Keratinocyte (primary cell): Measurements from ENCODE around the gene SCTR. TPM values are rescaled to one million over a fixed set of nuclear protein-coding genes. Genes with fewer than 3 reads are reported as not detected.

Source experiments
- DNase-seq: peaks from one replicate; pipeline ENCODE4 v3.0.0-alpha.2; 2011; ENCODE audit warnings: low read depth, missing footprints, low spot score
- FAIRE-seq: peaks from 2 replicates; lab custom pipeline; 2011; peaks lifted over from hg19 to GRCh38; lab: Jason Lieb, UNC
- H2AFZ ChIP-seq: 2 replicates; pipeline ENCODE4 v1.6.0; 2012; ENCODE audit warnings: low read length, control low read depth, inconsistent platforms; ENCODE audit not compliant: control insufficient read depth
- H3K27ac ChIP-seq: 2 replicates; pipeline ENCODE4 v1.5.1; 2011; ENCODE audit warnings: low read length; ENCODE audit not compliant: control insufficient read depth, insufficient read depth
- H3K27me3 ChIP-seq: 3 replicates; pipeline ENCODE4 v1.6.0; 2011; ENCODE audit warnings: low read length; ENCODE audit not compliant: control insufficient read depth, insufficient read depth; ENCODE audit errors: extremely low read depth
- H3K36me3 ChIP-seq, 2 experiments: 2 replicates in 1 of 2; 3 replicates in 1 of 2; pipeline ENCODE4 v1.5.1; 2011; ENCODE audit warnings: low read length in 2 of 2, mild to moderate bottlenecking in 1 of 2; ENCODE audit not compliant: control insufficient read depth in 2 of 2, insufficient read depth in 2 of 2; ENCODE audit errors: extremely low read depth in 1 of 2
- H3K4me1 ChIP-seq: 3 replicates; pipeline ENCODE4 v1.5.1; 2011; ENCODE audit warnings: low read length; ENCODE audit not compliant: control insufficient read depth, insufficient read depth; ENCODE audit errors: extremely low read depth
- H3K4me2 ChIP-seq: 3 replicates; pipeline ENCODE4 v1.6.0; 2011; ENCODE audit warnings: low read depth, low read length; ENCODE audit not compliant: control insufficient read depth, insufficient read depth; ENCODE audit errors: extremely low read depth
- H3K4me3 ChIP-seq, 3 experiments: fragments of 200-600 bp in 1 of 3; sonication (generic) in 1 of 3; 2 replicates in 2 of 3; 3 replicates in 1 of 3; pipeline ENCODE4 v1.5.1; 2011 to 2016; ENCODE audit warnings: low read length in 3 of 3, mild to moderate bottlenecking in 3 of 3, control low read depth in 2 of 3, inconsistent platforms in 1 of 3, low read depth in 1 of 3, mixed read lengths in 1 of 3, mixed run types in 1 of 3, moderate library complexity in 1 of 3; ENCODE audit not compliant: control insufficient read depth in 2 of 3, insufficient read depth in 2 of 3; ENCODE audit errors: extremely low read depth in 1 of 3
- H3K79me2 ChIP-seq: 2 replicates; pipeline ENCODE4 v1.6.0; 2012; ENCODE audit warnings: low read length; ENCODE audit not compliant: control insufficient read depth, insufficient read depth
- H3K9ac ChIP-seq: 3 replicates; pipeline ENCODE4 v1.6.0; 2011; ENCODE audit warnings: low read length; ENCODE audit not compliant: control insufficient read depth, insufficient read depth; ENCODE audit errors: extremely low read depth
- H3K9me1 ChIP-seq: 3 replicates; pipeline ENCODE4 v1.6.0; 2011; ENCODE audit warnings: low read length; ENCODE audit not compliant: control insufficient read depth, insufficient read depth; ENCODE audit errors: extremely low read depth
- H3K9me3 ChIP-seq: 2 replicates; pipeline ENCODE4 v1.5.1; 2012; ENCODE audit warnings: low read depth, low read length; ENCODE audit not compliant: control insufficient read depth
- H4K20me1 ChIP-seq: 3 replicates; pipeline ENCODE4 v1.6.0; 2011; ENCODE audit warnings: low read length; ENCODE audit not compliant: control insufficient read depth, insufficient read depth; ENCODE audit errors: extremely low read depth
- EZH2 ChIP-seq: IDR thresholded peaks from one replicate; pipeline ENCODE4 v1.6.1; 2012; ENCODE audit warnings: inconsistent platforms, mild to moderate bottlenecking, low read length, moderate library complexity
- dilution Hi-C: fragments of 300-500 bp; cut with MboI; formaldehyde crosslinking; loops from one replicate; pipeline ENCODE4 v1.7.0; 2020; ENCODE audit warnings: low sequenced_read_pairs; ENCODE audit not compliant: extremely low pct_ligation_motif_present
- polyA plus RNA-seq, 5 experiments: library from polyadenylated mRNA; depleted of rRNA in 3 of 5; stranded (reverse) in 3 of 5; stranded (forward) in 1 of 5; unstranded in 1 of 5; fragments of >200 nt; gene quantifications; 1 replicate in 1 of 5; 2 replicates in 3 of 5; 3 replicates in 1 of 5; pipeline versions ENCODE4 v1.2.1 to v1.2.3, GENCODE V29; 2011 to 2012; ENCODE audit warnings: missing spikeins in 2 of 5, low read depth in 1 of 5, low replicate concordance in 1 of 5
- TF ChIP-seq, protein P1 (sequence below), 3 experiments: IDR thresholded peaks in 1 of 3; conservative IDR thresholded peaks in 1 of 3; optimal IDR thresholded peaks in 1 of 3; 2 replicates in 2 of 3; 3 replicates in 1 of 3; pipeline versions ENCODE3 to v1.5.1; 2011; ENCODE audit warnings: low read length in 3 of 3, mild to moderate bottlenecking in 3 of 3, moderate library complexity in 2 of 3, control low read depth in 1 of 3, inconsistent platforms in 1 of 3; ENCODE audit not compliant: insufficient read depth in 2 of 3; ENCODE audit errors: extremely low read depth in 1 of 3

The SCTR gene
- polyA plus RNA-seq, 1 donor (not counting 4 experiments of a cell fraction or from before 2014, with no cell fraction given): not detected

DNA sequence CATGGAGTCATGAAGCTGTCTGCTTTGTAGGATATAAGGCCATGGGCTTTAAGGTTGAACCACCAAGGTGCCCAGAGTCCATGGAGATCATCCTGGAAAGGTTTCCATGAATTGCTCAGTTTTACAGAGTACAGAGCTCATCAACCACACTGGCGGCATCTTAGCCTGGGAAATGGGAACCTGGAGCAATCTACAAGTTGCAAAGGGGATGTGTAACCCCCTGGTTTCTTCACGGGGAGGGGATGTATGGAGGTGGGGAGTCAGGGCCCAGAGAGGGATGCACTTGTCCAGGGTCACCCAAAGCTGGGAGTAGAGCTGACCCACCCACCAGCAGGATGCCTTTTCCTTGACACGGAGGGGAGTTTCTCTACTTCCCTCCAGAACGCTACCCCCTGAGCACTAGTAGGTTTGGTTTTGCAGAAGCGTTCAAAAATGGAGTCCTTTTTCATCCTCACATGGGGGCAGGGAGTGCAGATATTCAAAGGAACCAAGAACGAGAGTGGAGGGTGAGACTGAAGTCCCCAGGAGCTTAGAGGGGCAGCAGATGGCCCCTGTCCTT is 85.5 kb downstream of the SCTR start:
- no peaks in the 10 kb centered on the region for H3K36me3 ChIP-seq
- DNase-seq (no peak), FAIRE-seq (no peak)
- no peak overlapping the region for H3K27ac ChIP-seq
- dilution Hi-C loops: no loop called here
- H3K4me1 ChIP-seq: peaks cover 4% of the 10 kb centered on the region
- H3K79me2 ChIP-seq: no peaks in the 10 kb centered on the region
- peaks cover 3% of the 10 kb centered on the region for H3K27me3 ChIP-seq
- no peaks in the 10 kb centered on the region for H3K9me3 ChIP-seq
- no peak for TF ChIP-seq EZH2
- TF ChIP-seq, protein P1, sequence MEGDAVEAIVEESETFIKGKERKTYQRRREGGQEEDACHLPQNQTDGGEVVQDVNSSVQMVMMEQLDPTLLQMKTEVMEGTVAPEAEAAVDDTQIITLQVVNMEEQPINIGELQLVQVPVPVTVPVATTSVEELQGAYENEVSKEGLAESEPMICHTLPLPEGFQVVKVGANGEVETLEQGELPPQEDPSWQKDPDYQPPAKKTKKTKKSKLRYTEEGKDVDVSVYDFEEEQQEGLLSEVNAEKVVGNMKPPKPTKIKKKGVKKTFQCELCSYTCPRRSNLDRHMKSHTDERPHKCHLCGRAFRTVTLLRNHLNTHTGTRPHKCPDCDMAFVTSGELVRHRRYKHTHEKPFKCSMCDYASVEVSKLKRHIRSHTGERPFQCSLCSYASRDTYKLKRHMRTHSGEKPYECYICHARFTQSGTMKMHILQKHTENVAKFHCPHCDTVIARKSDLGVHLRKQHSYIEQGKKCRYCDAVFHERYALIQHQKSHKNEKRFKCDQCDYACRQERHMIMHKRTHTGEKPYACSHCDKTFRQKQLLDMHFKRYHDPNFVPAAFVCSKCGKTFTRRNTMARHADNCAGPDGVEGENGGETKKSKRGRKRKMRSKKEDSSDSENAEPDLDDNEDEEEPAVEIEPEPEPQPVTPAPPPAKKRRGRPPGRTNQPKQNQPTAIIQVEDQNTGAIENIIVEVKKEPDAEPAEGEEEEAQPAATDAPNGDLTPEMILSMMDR (optimal IDR thresholded peaks at IDR 0.05 in 1 of 3, IDR thresholded peaks at IDR 0.05 in 1 of 3, conservative IDR thresholded peaks at IDR 0.05 in 1 of 3; ENCODE audit: extremely low read depth in 1 of 3, insufficient read depth in 2 of 3, low read length in 3 of 3): no peak
- no peaks in the 10 kb centered on the region for H4K20me1 ChIP-seq
- no peak overlapping the region for H3K4me2 ChIP-seq
- no peak overlapping the region for H3K4me3 ChIP-seq
- H3K9ac ChIP-seq: no peak overlapping the region
- no peaks in the 10 kb centered on the region for H3K9me1 ChIP-seq
- no peak overlapping the region for H2AFZ ChIP-seq

DNA sequence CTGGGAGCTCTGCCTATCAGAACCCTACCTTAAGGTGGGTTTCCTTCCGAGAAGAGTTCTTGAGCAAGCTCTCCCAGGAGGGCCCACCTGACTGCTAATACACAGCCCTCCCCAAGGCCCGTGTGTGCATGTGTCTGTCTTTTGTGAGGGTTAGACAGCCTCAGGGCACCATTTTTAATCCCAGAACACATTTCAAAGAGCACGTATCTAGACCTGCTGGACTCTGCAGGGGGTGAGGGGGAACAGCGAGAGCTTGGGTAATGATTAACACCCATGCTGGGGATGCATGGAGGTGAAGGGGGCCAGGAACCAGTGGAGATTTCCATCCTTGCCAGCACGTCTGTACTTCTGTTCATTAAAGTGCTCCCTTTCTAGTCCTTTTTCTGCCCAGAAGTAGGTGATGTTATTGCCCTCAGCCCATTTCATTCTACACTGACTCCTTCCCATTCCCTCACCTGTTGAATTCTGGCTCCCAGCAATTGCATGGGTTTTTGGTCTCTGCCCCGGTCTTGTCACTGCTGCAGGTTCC is 86.1 kb downstream of the SCTR start:
- Histone ChIP-seq H3K9me3 (no peaks in the 10 kb centered on the region), H3K9me1 (no peaks in the 10 kb centered on the region), H3K4me3 (no peak overlapping the region), H3K4me2 (no peak overlapping the region), H3K36me3 (no peaks in the 10 kb centered on the region), H3K9ac (no peak overlapping the region), H3K27ac (no peak overlapping the region), H2AFZ (no peak overlapping the region), H3K79me2 (no peaks in the 10 kb centered on the region), H3K27me3 (peaks cover 4% of the 10 kb centered on the region), H3K4me1 (peaks cover 4% of the 10 kb centered on the region), H4K20me1 (no peaks in the 10 kb centered on the region)
- no peak for DNase-seq
- dilution Hi-C loops: no loop called here
- TF ChIP-seq EZH2: no peak
- TF ChIP-seq, protein P1 (optimal IDR thresholded peaks at IDR 0.05 in 1 of 3, IDR thresholded peaks at IDR 0.05 in 1 of 3, conservative IDR thresholded peaks at IDR 0.05 in 1 of 3; ENCODE audit: extremely low read depth in 1 of 3, insufficient read depth in 2 of 3, low read length in 3 of 3): no peak
- FAIRE-seq: no peak
